ENCODE data around the gene LIMD2. TPM values are rescaled to one million over a fixed set of nuclear protein-coding genes. Genes with fewer than 3 reads are reported as not detected.

LIMD2 gene
- total RNA-seq, 1 experiment from 2014 or later, result 93.5 TPM

- H3T11ph ChIP-seq (ENCODE audit: low read length), result no peak overlapping the region
- Mint-ChIP-seq H3K36me3 (ENCODE audit: insufficient read depth in 1 of 3, low read depth in 3 of 3) (peaks cover 13 to 60% (median 43%) of the 10 kb centered on the region in 3 experiments), H3K9me3 (no peaks in the 10 kb centered on the region), H3K27ac (no peak overlapping the region; a peak in 1 of 7 replicates), H3K4me3 (no peak overlapping the region), H3K4me1 (peaks cover 11 to 18% of the 10 kb centered on the region in 2 experiments), H3K27me3 (ENCODE audit: low read depth) (peaks cover 2% of the 10 kb centered on the region; the same call in 1 of the 2 replicates)
- no peak overlapping the region for H2BK15ac ChIP-seq (ENCODE audit: low read depth, low read length)
- no peak overlapping the region for H2BK20ac ChIP-seq (ENCODE audit: low read depth, low read length, poor library complexity, severe bottlenecking)
- no peaks in the 10 kb centered on the region for H3K27me3 ChIP-seq (ENCODE audit: insufficient read depth, low read length)
- H3K4me1 ChIP-seq (ENCODE audit: insufficient read depth, low read length), result no peaks in the 10 kb centered on the region
- no peak overlapping the region for H3K23ac ChIP-seq (ENCODE audit: insufficient read length, low read depth, low read length)
- no peaks in the 10 kb centered on the region for H3K79me2 ChIP-seq (ENCODE audit: insufficient read depth, low read length)
- no peaks in the 10 kb centered on the region for H3K79me1 ChIP-seq (ENCODE audit: insufficient read depth, low read depth, low read length, poor library complexity, severe bottlenecking)
- H2BK12ac ChIP-seq (ENCODE audit: insufficient read length, low read depth, low read length), result no peak overlapping the region
- no peak for DNase-seq
- H2AFZ ChIP-seq (ENCODE audit: low read length), result no peak overlapping the region
- H4K5ac ChIP-seq (ENCODE audit: insufficient read length, low read depth, low read length), result no peak overlapping the region
- H4K91ac ChIP-seq (ENCODE audit: insufficient read length, low read depth, low read length), result no peak overlapping the region
- no peak overlapping the region for H2AK5ac ChIP-seq (ENCODE audit: insufficient read length, low read length)
- H4K8ac ChIP-seq (replicated peaks; ENCODE audit: insufficient read length, low read depth, low read length), result no peak overlapping the region
- H3K4ac ChIP-seq (ENCODE audit: low read depth, low read length), result no peak overlapping the region
- no CpG with 5 or more reads among the region's 7 CpGs for WGBS (ENCODE audit: extremely low coverage, insufficient read length, low lambda C conversion rate)
- H3K9me3 ChIP-seq (ENCODE audit: control insufficient read depth, low read depth, low read length), result no peaks in the 10 kb centered on the region
- no peak overlapping the region for H3K18ac ChIP-seq (ENCODE audit: insufficient read length, low read depth, low read length)
- no peak for TF ChIP-seq CTCF (conservative IDR thresholded peaks at IDR 0.05)
- no peak overlapping the region for H2BK120ac ChIP-seq (ENCODE audit: low read depth, low read length, poor library complexity, severe bottlenecking)
- H2BK5ac ChIP-seq (ENCODE audit: insufficient read length, low read length), result no peak overlapping the region
- H3K56ac ChIP-seq (ENCODE audit: insufficient read length, low read depth, low read length), result no peak overlapping the region
- H3K23me2 ChIP-seq (ENCODE audit: insufficient read length, low read depth, low read length, poor library complexity, severe bottlenecking), result no peaks in the 10 kb centered on the region
- no peak overlapping the region for H3K27ac ChIP-seq (ENCODE audit: insufficient read length, low read depth, low read length)
- no peaks in the 10 kb centered on the region for H4K20me1 ChIP-seq (ENCODE audit: control insufficient read depth, insufficient read depth, insufficient read length)
- no peak overlapping the region for H3K4me2 ChIP-seq (ENCODE audit: insufficient read depth, insufficient read length, low read length)
- no peak overlapping the region for H3K14ac ChIP-seq (ENCODE audit: insufficient read depth, low read length)
- H3K9ac ChIP-seq (ENCODE audit: extremely low read depth, insufficient read length, low read length), result no peak overlapping the region
Measured at GRCh38 chr17:63706336-63707082, 6.6 kb upstream of the LIMD2 start.
